IMR-90 (cell line): ENCODE results near the gene SSTR4. TPM values are rescaled to one million over a fixed set of nuclear protein-coding genes. Genes with fewer than 3 reads are reported as not detected.

ENCODE experiments used
- ATAC-seq: fragments of 200-7000 bp; cut with Tn5 transposase; 2 replicates; pipeline ENCODE4 v1.9.1; 2020; ENCODE audit warnings: low read depth, mild to moderate bottlenecking, moderate library complexity
- BruUV-seq: library from RNA; stranded (reverse); fragments of 400-500 nt; replicated peaks from 2 replicates; lab custom pipeline; 2021; lab: Mats Ljungman, UMichigan
- CTCF ChIA-PET: fragments of 300-600 bp; formaldehyde crosslinking; extraction: SDS; loops from one replicate; lab custom pipeline; 2021; ENCODE audit warnings: antibody characterized with exemption; lab: Yijun Ruan, JAX
- POLR2A ChIA-PET: fragments of 300-600 bp; sonication (Branson Sonifier 250); formaldehyde crosslinking; loops from one replicate; lab custom pipeline; 2022; ENCODE audit warnings: antibody characterized with exemption; ENCODE audit not compliant: unreplicated experiment; lab: Charles Lee
- DNase-seq: peaks from one replicate; pipeline ENCODE4 v3.0.0; 2013
- H2AFZ ChIP-seq: replicated peaks from 2 replicates; pipeline ENCODE3; 2013; ENCODE audit warnings: low read length, mild to moderate bottlenecking; ENCODE audit not compliant: poor library complexity
- H2AK5ac ChIP-seq: 2 replicates; pipeline ENCODE4 v1.6.1; 2013; ENCODE audit warnings: low read depth, low read length, inconsistent platforms
- H2AK9ac ChIP-seq: replicated peaks from 2 replicates; pipeline ENCODE3; 2013; ENCODE audit warnings: mild to moderate bottlenecking, low read depth, low read length, moderate library complexity; ENCODE audit not compliant: poor library complexity
- H2BK120ac ChIP-seq: 2 replicates; pipeline ENCODE4 v1.6.1; 2013; ENCODE audit warnings: low read depth, low read length, inconsistent platforms
- H2BK15ac ChIP-seq: 3 replicates; pipeline ENCODE4 v1.6.1; 2013; ENCODE audit warnings: low read depth, low read length, inconsistent platforms
- H2BK20ac ChIP-seq: 2 replicates; pipeline ENCODE4 v1.6.1; 2013; ENCODE audit warnings: low read depth, mild to moderate bottlenecking, inconsistent platforms, low read length, moderate library complexity
- H2BK5ac ChIP-seq: 2 replicates; pipeline ENCODE4 v1.6.1; 2013; ENCODE audit warnings: mild to moderate bottlenecking, low read depth, low read length, inconsistent platforms; ENCODE audit not compliant: poor library complexity, severe bottlenecking
- H3K14ac ChIP-seq: replicated peaks from 2 replicates; pipeline ENCODE4 v1.6.1; 2013; ENCODE audit warnings: low read depth, low read length, inconsistent platforms
- H3K18ac ChIP-seq: 2 replicates; pipeline ENCODE4 v1.6.1; 2013; ENCODE audit warnings: low read depth, low read length, control low read depth
- H3K23ac ChIP-seq: 2 replicates; pipeline ENCODE4 v1.6.1; 2013; ENCODE audit warnings: low read depth, low read length, inconsistent platforms
- H3K27ac ChIP-seq: 2 replicates; pipeline ENCODE4 v1.5.1; 2013; ENCODE audit warnings: mild to moderate bottlenecking, control low read depth, low read length; ENCODE audit not compliant: insufficient read depth
- H3K27me3 ChIP-seq: 2 replicates; pipeline ENCODE4 v1.6.1; 2013; ENCODE audit warnings: low read length; ENCODE audit not compliant: control insufficient read depth, insufficient read depth
- H3K36me3 ChIP-seq: 2 replicates; pipeline ENCODE4 v1.6.1; 2013; ENCODE audit warnings: low read length, mixed read lengths; ENCODE audit not compliant: control insufficient read depth, insufficient read depth
- H3K4ac ChIP-seq: 2 replicates; pipeline ENCODE4 v1.6.1; 2013; ENCODE audit warnings: low read depth, low read length, inconsistent platforms
- H3K4me1 ChIP-seq: 2 replicates; pipeline ENCODE4 v1.6.1; 2013; ENCODE audit warnings: low read length, mixed read lengths; ENCODE audit not compliant: control insufficient read depth, insufficient read depth
- H3K4me2 ChIP-seq: 2 replicates; pipeline ENCODE4 v1.6.1; 2013; ENCODE audit warnings: low read depth, mild to moderate bottlenecking, control low read depth, low read length, moderate library complexity
- H3K4me3 ChIP-seq: 2 replicates; pipeline ENCODE4 v1.5.1; 2013; ENCODE audit warnings: low read depth, mild to moderate bottlenecking, control low read depth, low read length, moderate library complexity; ENCODE audit not compliant: insufficient read depth
- H3K56ac ChIP-seq: 2 replicates; pipeline ENCODE4 v1.6.1; 2013; ENCODE audit warnings: low read length, inconsistent platforms; ENCODE audit not compliant: insufficient read depth; ENCODE audit errors: extremely low read depth
- H3K79me1 ChIP-seq, 2 experiments: 2 replicates each; pipeline ENCODE4 v1.6.1; 2013; ENCODE audit warnings: low read length in 2 of 2, inconsistent platforms in 1 of 2, low read depth in 1 of 2
- H3K9ac ChIP-seq: 2 replicates; pipeline ENCODE4 v1.6.1; 2013; ENCODE audit warnings: low read depth, low read length, control low read depth
- H3K9me1 ChIP-seq: 2 replicates; pipeline ENCODE4 v1.6.1; 2013; ENCODE audit warnings: low read length, inconsistent platforms; ENCODE audit not compliant: insufficient read depth
- H3K9me3 ChIP-seq: 2 replicates; pipeline ENCODE4 v1.6.1; 2013; ENCODE audit warnings: low read length; ENCODE audit not compliant: control insufficient read depth, insufficient read depth
- H4K20me1 ChIP-seq: 2 replicates; pipeline ENCODE4 v1.6.1; 2013; ENCODE audit warnings: low read length, inconsistent platforms; ENCODE audit not compliant: insufficient read depth
- H4K5ac ChIP-seq: 2 replicates; pipeline ENCODE4 v1.6.1; 2013; ENCODE audit warnings: mild to moderate bottlenecking, low read depth, low read length, control low read depth
- H4K8ac ChIP-seq, 2 experiments: 2 replicates each; pipeline ENCODE4 v1.6.1; 2013; ENCODE audit warnings: low read depth in 2 of 2, low read length in 2 of 2, control low read depth in 1 of 2, inconsistent platforms in 1 of 2
- H4K91ac ChIP-seq: 2 replicates; pipeline ENCODE4 v1.6.1; 2013; ENCODE audit warnings: low read depth, low read length, inconsistent platforms; ENCODE audit not compliant: insufficient read depth
- CHD1 ChIP-seq: IDR thresholded peaks from 2 replicates; pipeline ENCODE4 v1.6.1; 2012; ENCODE audit warnings: low read depth, low read length, improper control_type of control experiment
- MAFK ChIP-seq: IDR thresholded peaks from 2 replicates; pipeline ENCODE4 v1.6.1; 2012; ENCODE audit warnings: low read depth, low read length, improper control_type of control experiment
- MAZ ChIP-seq: IDR thresholded peaks from 2 replicates; pipeline ENCODE4 v1.6.1; 2012; ENCODE audit warnings: low read depth, mild to moderate bottlenecking, low read length, improper control_type of control experiment, moderate library complexity, borderline replicate concordance
- NFE2L2 ChIP-seq: fragments of 150-350 bp; IDR thresholded peaks from 2 replicates; pipeline ENCODE4 v1.6.1; 2016; ENCODE audit warnings: low read depth, mild to moderate bottlenecking, low read length
- WGBS, 2 experiments: methylation state at CpG; one replicate each; pipeline versions ENCODE4 v1.1.5 to v1.1.7; 2013; ENCODE audit warnings: missing lambda C conversion rate in 2 of 2; ENCODE audit not compliant: insufficient read length in 1 of 2; ENCODE audit errors: extremely low coverage in 2 of 2; 5-methylcytosine and 5-hydroxymethylcytosine counted together
- dilution Hi-C: fragments of 300-500 bp; cut with HindIII; formaldehyde crosslinking; loops from one replicate; pipeline ENCODE4 v1.14.3; 2018; ENCODE audit warnings: low sequenced_read_pairs; ENCODE audit not compliant: unreplicated experiment
- in situ Hi-C: fragments of 300-500 bp; cut with MboI; formaldehyde crosslinking; loops from 3 replicates; pipeline ENCODE4 v1.14.3; 2019; ENCODE audit warnings: low sequenced_read_pairs, inconsistent platforms, mixed read lengths
- intact Hi-C: fragments of 100-400 bp; cut with micrococcal nuclease; formaldehyde crosslinking; loops from 2 replicates; pipeline ENCODE4 v1.10.0; 2022
- polyA plus RNA-seq, 3 experiments: library from polyadenylated mRNA; depleted of rRNA; stranded (reverse); fragments of >200 nt; gene quantifications; 2 replicates each; pipeline ENCODE4 v1.2.3, GENCODE V29; 2012; ENCODE audit warnings: low replicate concordance in 1 of 3
- total RNA-seq: library from RNA; depleted of rRNA; stranded (reverse); fragments of >200 nt; gene quantifications from 2 replicates; pipeline ENCODE4 v1.2.3, GENCODE V29; 2012

The SSTR4 gene
- total and polyA plus RNA-seq, 2 of the 4 experiments (the other 2 are of a cell fraction): not detected

DNA sequence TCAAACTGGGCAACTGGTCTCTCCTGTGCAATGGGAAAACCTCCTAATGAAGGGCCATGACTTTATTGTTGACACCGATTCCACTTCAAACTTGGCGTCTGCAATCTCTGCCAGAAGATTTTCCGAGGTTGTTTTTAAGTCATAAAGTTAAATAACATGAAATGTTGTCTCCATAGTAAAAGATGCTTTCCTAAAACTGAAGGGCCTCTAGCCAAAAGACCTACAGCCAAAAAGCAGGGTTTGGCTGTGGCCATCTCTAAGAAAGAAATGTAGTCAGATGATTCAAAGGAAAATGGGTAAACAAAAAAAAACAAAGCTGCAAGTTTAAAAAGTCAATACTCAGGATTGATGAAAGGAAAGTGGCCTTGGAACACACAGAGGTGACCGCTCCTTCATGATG, 36.9 kb downstream of the SSTR4 start:
- no peak overlapping the region for H3K9ac ChIP-seq
- H3K27me3 ChIP-seq: peaks cover 11% of the 10 kb centered on the region
- H2BK120ac ChIP-seq: no peak overlapping the region
- ChIA-PET CTCF (no interaction called here), POLR2A (no interaction called here)
- H3K4me3 ChIP-seq: no peak overlapping the region
- H2AK9ac ChIP-seq: no peak overlapping the region
- no peaks in the 10 kb centered on the region for H3K9me1 ChIP-seq
- H4K5ac ChIP-seq: no peak overlapping the region
- no peak overlapping the region for H3K18ac ChIP-seq
- no peaks in the 10 kb centered on the region for H3K79me1 ChIP-seq
- no peak overlapping the region for H4K91ac ChIP-seq
- no peak overlapping the region for H3K4me2 ChIP-seq
- ATAC-seq (no peak), DNase-seq (no peak)
- no peaks in the 10 kb centered on the region for H3K9me3 ChIP-seq
- H3K4ac ChIP-seq: no peak overlapping the region
- H4K20me1 ChIP-seq: no peaks in the 10 kb centered on the region
- no peak for TF ChIP-seq NFE2L2
- no peak for TF ChIP-seq CHD1
- no peak for TF ChIP-seq MAFK
- no peak for TF ChIP-seq MAZ
- H2BK5ac ChIP-seq: no peak overlapping the region
- no peak overlapping the region for H3K14ac ChIP-seq
- no peak overlapping the region for H4K8ac ChIP-seq
- H3K36me3 ChIP-seq: no peaks in the 10 kb centered on the region
- H2AFZ ChIP-seq: no peak overlapping the region
- no peak overlapping the region for H2BK15ac ChIP-seq
- H3K27ac ChIP-seq: no peak overlapping the region
- dilution Hi-C loops: no loop called here
- intact Hi-C loops: no loop called here
- no peak overlapping the region for H3K56ac ChIP-seq
- H2BK20ac ChIP-seq: no peak overlapping the region
- H3K23ac ChIP-seq: no peak overlapping the region
- H3K4me1 ChIP-seq: no peaks in the 10 kb centered on the region
- H2AK5ac ChIP-seq: no peak overlapping the region
- in situ Hi-C loops: no loop called here
- no TSS peak for BruUV-seq
- WGBS, 2 experiments: no CpG with 5 or more reads among the region's 4 CpGs
